Measurements from ENCODE around the gene NIP7. TPM values are rescaled to one million over a fixed set of nuclear protein-coding genes. Genes with fewer than 3 reads are reported as not detected.
A peak's percentile ranks its signal among the peaks of the same experiment; 100 is the strongest.

Gene NIP7
- total and polyA plus RNA-seq, 9 of the 15 experiments (the other 6 are each of a cell fraction or from before 2014, with no cell fraction given), result 28.9 to 85.5 (median 72.5) TPM

- TF ChIP-seq KLF10 (CRISPR knock-in tag; IDR thresholded peaks at IDR 0.05) (no peak), POU5F1 (IDR thresholded peaks at IDR 0.05; ENCODE audit: borderline replicate concordance, low read depth, low read length, partially characterized antibody) (no peak), TCF7L2 (IDR thresholded peaks at IDR 0.05; ENCODE audit: low read depth, low read length) (no peak), CREB5 (CRISPR knock-in tag; IDR thresholded peaks at IDR 0.05) (no peak), E4F1 (CRISPR knock-in tag; IDR thresholded peaks at IDR 0.05; ENCODE audit: borderline replicate concordance) (no peak), RNF219 (CRISPR knock-in tag; IDR thresholded peaks at IDR 0.05) (no peak), HMBOX1 (IDR thresholded peaks at IDR 0.05) (no peak), E2F4 (CRISPR knock-in tag; IDR thresholded peaks at IDR 0.05; ENCODE audit: low read depth) (no peak), TBP (optimal IDR thresholded peaks at IDR 0.05; ENCODE audit: low read depth, low read length) (peak; percentile 55), IRF9 (tag; IDR thresholded peaks at IDR 0.05) (no peak), TAF1 (IDR thresholded peaks at IDR 0.05; ENCODE audit: control insufficient read depth, extremely low read depth, insufficient read depth, low read length, severe bottlenecking) (peak; percentile 73), OTX1 (CRISPR knock-in tag; IDR thresholded peaks at IDR 0.05) (no peak), DMBX1 (CRISPR knock-in tag; IDR thresholded peaks at IDR 0.05; ENCODE audit: borderline replicate concordance) (no peak), NELFE (IDR thresholded peaks at IDR 0.05; ENCODE audit: insufficient read depth, insufficient read length) (no peak), U2AF2 (optimal IDR thresholded peaks at IDR 0.05; ENCODE audit: low read depth, low read length) (no peak), MLX (CRISPR knock-in tag; conservative IDR thresholded peaks at IDR 0.05) (0 out of 4 replicates have a peak, but pooled peaks have one; percentile 0 to 53)
Observed at GRCh38 chr16:69330286-69331109, 9.1 kb upstream of the NIP7 start, which contains the start of gene PDF (continued).

Data from K562 (cell line).